Natural killer cell (primary cell): ENCODE results near the gene ACAP3. TPM values are rescaled to one million over a fixed set of nuclear protein-coding genes. Genes with fewer than 3 reads are reported as not detected.

Experiments used
- ATAC-seq, 3 donors: fragments of 150-1000 bp in 2 of 3; fragments of 200-7000 bp in 1 of 3; cut with Tn5 transposase; 1 replicate in 1 of 3; 2 replicates in 2 of 3; pipeline ENCODE4 v1.10.0; 2021; ENCODE audit warnings: mild to moderate bottlenecking in 2 of 3, moderate library complexity in 2 of 3
- DNase-seq, 2 donors: peaks; one replicate each; pipeline versions ENCODE4 v3.0.0 to v3.0.0-alpha.2; 2013 to 2021; ENCODE audit warnings: mixed read lengths in 1 of 2
- H3K27ac ChIP-seq: one replicate; pipeline ENCODE4 v1.5.1; 2013; ENCODE audit warnings: mild to moderate bottlenecking, low read length
- H3K27me3 ChIP-seq: one replicate; pipeline ENCODE4 v1.6.1; 2013; ENCODE audit warnings: low read length; ENCODE audit not compliant: control insufficient read depth, insufficient read depth
- H3K36me3 ChIP-seq: one replicate; pipeline ENCODE4 v1.6.1; 2013; ENCODE audit warnings: low read length; ENCODE audit not compliant: control insufficient read depth, insufficient read depth
- H3K4me1 ChIP-seq: one replicate; pipeline ENCODE4 v1.6.1; 2013; ENCODE audit warnings: low read length; ENCODE audit not compliant: control insufficient read depth, insufficient read depth
- H3K4me3 ChIP-seq: one replicate; pipeline ENCODE4 v1.5.1; 2013; ENCODE audit warnings: low read length
- H3K9me3 ChIP-seq: one replicate; pipeline ENCODE4 v1.6.1; 2013; ENCODE audit warnings: low read length; ENCODE audit not compliant: control insufficient read depth, insufficient read depth
- H3K27ac Mint-ChIP-seq, 2 donors: one replicate each; pipeline ENCODE4 v1.8.0; 2022; ENCODE audit warnings: mild to moderate bottlenecking in 2 of 2, mixed read lengths in 2 of 2, moderate library complexity in 1 of 2
- H3K27me3 Mint-ChIP-seq, 2 donors: one replicate each; pipeline ENCODE4 v1.8.0; 2022; ENCODE audit warnings: low read depth in 2 of 2, mixed read lengths in 2 of 2
- H3K36me3 Mint-ChIP-seq: one replicate; pipeline ENCODE4 v1.8.0; 2022; ENCODE audit warnings: mixed read lengths
- H3K4me1 Mint-ChIP-seq, 2 donors: one replicate each; pipeline ENCODE4 v1.8.0; 2022; ENCODE audit warnings: mixed read lengths in 2 of 2
- H3K4me3 Mint-ChIP-seq: one replicate; pipeline ENCODE4 v1.8.0; 2022; ENCODE audit warnings: mild to moderate bottlenecking, moderate library complexity, mixed read lengths
- H3K9me3 Mint-ChIP-seq, 2 donors: one replicate each; pipeline ENCODE4 v1.8.0; 2022; ENCODE audit warnings: mixed read lengths in 2 of 2
- CTCF ChIP-seq: fragments of 200-600 bp; IDR thresholded peaks from one replicate; pipeline ENCODE4 v1.8.0; 2022; ENCODE audit warnings: antibody characterized with exemption
- WGBS: methylation state at CpG from one replicate; pipeline ENCODE4 v1.1.7; 2013; ENCODE audit warnings: missing lambda C conversion rate; ENCODE audit not compliant: insufficient coverage; 5-methylcytosine and 5-hydroxymethylcytosine counted together
- intact Hi-C: fragments of 100-400 bp; cut with micrococcal nuclease; formaldehyde crosslinking; loops from one replicate; pipeline ENCODE4 v1.14.2; 2022
- total RNA-seq, 4 donors: library from RNA; stranded (reverse); fragments of 120-200 nt in 1 of 4; gene quantifications; one replicate each; pipeline versions ENCODE4 v1.2.3 to v1.2.4, GENCODE V29; 2013 to 2022

The ACAP3 gene
- total RNA-seq, 3 donors from 2014 or later (not counting 1 experiment from before 2014, with no cell fraction given): 56.1 to 59.7 (median 59.0) TPM

- intact Hi-C loops: no loop called here
- no peaks in the 10 kb centered on the region for H3K27me3 ChIP-seq
- 0% methylated on average over 40 of the region's 41 CpGs for WGBS
- H3K4me3 ChIP-seq: peak overlapping the region; percentile 64
- H3K27ac ChIP-seq: peak overlapping the region; percentile 38
- peak overlapping the region; percentile 93 for H3K4me3 Mint-ChIP-seq
- peak overlapping the region; percentile 80 to 90 for H3K27ac Mint-ChIP-seq
- H3K36me3 ChIP-seq: peaks cover 14% of the 10 kb centered on the region
- no peaks in the 10 kb centered on the region for H3K9me3 Mint-ChIP-seq
- no peak for DNase-seq
- H3K4me1 ChIP-seq: peaks cover 37% of the 10 kb centered on the region
- no peaks in the 10 kb centered on the region for H3K27me3 Mint-ChIP-seq
- peaks cover 20 to 44% of the 10 kb centered on the region in 2 donors for H3K4me1 Mint-ChIP-seq
- no peaks in the 10 kb centered on the region for H3K9me3 ChIP-seq
- H3K36me3 Mint-ChIP-seq: no peaks in the 10 kb centered on the region
- peak; percentile 36 to 45 (median 37) for ATAC-seq
- no peak for TF ChIP-seq CTCF
Observed at GRCh38 chr1:1324084-1324523, 16.4 kb upstream of the ACAP3 start.

- Mint-ChIP-seq H3K4me1 (peaks cover 20 to 48% of the 10 kb centered on the region in 2 donors), H3K36me3 (no peaks in the 10 kb centered on the region)
- H3K4me1 ChIP-seq: peaks cover 37% of the 10 kb centered on the region
Observed at GRCh38 chr1:1322952-1323351, 15.2 kb upstream of the ACAP3 start.

GRCh38 chr1:1322418-1322817 lies 14.7 kb upstream of the ACAP3 start:
- peak overlapping the region in 1 of 2 donors; percentile 74 for H3K27ac Mint-ChIP-seq
- H3K9me3 Mint-ChIP-seq: no peaks in the 10 kb centered on the region
- DNase-seq (no peak), ATAC-seq (no peak)
- Histone ChIP-seq H3K36me3 (peaks cover 16% of the 10 kb centered on the region), H3K27me3 (no peaks in the 10 kb centered on the region), H3K4me1 (peaks cover 37% of the 10 kb centered on the region), H3K4me3 (no peak overlapping the region), H3K27ac (no peak overlapping the region), H3K9me3 (no peaks in the 10 kb centered on the region)
- H3K4me1 Mint-ChIP-seq: peaks cover 20 to 48% of the 10 kb centered on the region in 2 donors
- intact Hi-C loops: no loop called here
- H3K36me3 Mint-ChIP-seq: no peaks in the 10 kb centered on the region
- no peaks in the 10 kb centered on the region for H3K27me3 Mint-ChIP-seq
- H3K4me3 Mint-ChIP-seq: peak overlapping the region; percentile 28
- WGBS: 90% methylated on average over 6 of the region's 14 CpGs
- no peak for TF ChIP-seq CTCF

More at GRCh38 chr1:1322952-1323351, 15.2 kb upstream of the ACAP3 start:
- WGBS: 96% methylated on average over 10 of the region's 10 CpGs
- Mint-ChIP-seq H3K4me3 (peak overlapping the region; percentile 82), H3K27me3 (no peaks in the 10 kb centered on the region), H3K9me3 (no peaks in the 10 kb centered on the region), H3K27ac (no peak overlapping the region)
- no peak overlapping the region for H3K27ac ChIP-seq
- H3K9me3 ChIP-seq: no peaks in the 10 kb centered on the region
- intact Hi-C loops: no loop called here
- peaks cover 19% of the 10 kb centered on the region for H3K36me3 ChIP-seq
- no peaks in the 10 kb centered on the region for H3K27me3 ChIP-seq
- no peak overlapping the region for H3K4me3 ChIP-seq
- no peak for ATAC-seq
- no peak for DNase-seq
- no peak for TF ChIP-seq CTCF

GRCh38 chr1:1321477-1321876 lies 13.7 kb upstream of the ACAP3 start:
- Mint-ChIP-seq H3K9me3 (no peaks in the 10 kb centered on the region), H3K27me3 (no peaks in the 10 kb centered on the region), H3K27ac (no peak overlapping the region), H3K36me3 (no peaks in the 10 kb centered on the region), H3K4me1 (peaks cover 20 to 48% of the 10 kb centered on the region in 2 donors), H3K4me3 (no peak overlapping the region)
- no peak for ATAC-seq
- Histone ChIP-seq H3K27ac (no peak overlapping the region), H3K36me3 (peaks cover 16% of the 10 kb centered on the region), H3K4me3 (no peak overlapping the region), H3K4me1 (peaks cover 36% of the 10 kb centered on the region), H3K9me3 (no peaks in the 10 kb centered on the region), H3K27me3 (no peaks in the 10 kb centered on the region)
- intact Hi-C loops: no loop called here
- no peak for DNase-seq
- TF ChIP-seq CTCF: no peak
- 93% methylated on average over 8 of the region's 8 CpGs for WGBS
